Osteocyte (in vitro differentiated cells): ENCODE data around the gene DPPA5. TPM values are rescaled to one million over a fixed set of nuclear protein-coding genes. Genes with fewer than 3 reads are reported as not detected.
A peak's percentile ranks its signal among the peaks of the same experiment; 100 is the strongest.
"Not testable (repeated sequence)": the region's sequence is repeated elsewhere in the genome, so short reads cannot be mapped to it uniquely, and the experiment has no call there.

Experiments
- DNase-seq: peaks from one replicate; pipeline ENCODE4 v3.0.0; 2021; ENCODE audit warnings: mixed read lengths; ENCODE audit not compliant: unreplicated experiment; ENCODE audit errors: extremely low spot score
- H3K27ac Mint-ChIP-seq: one replicate; pipeline ENCODE4 v1.8.0; 2021; ENCODE audit warnings: mild to moderate bottlenecking, mixed read lengths; ENCODE audit not compliant: unreplicated experiment
- H3K27me3 Mint-ChIP-seq: one replicate; pipeline ENCODE4 v1.8.0; 2021; ENCODE audit warnings: mixed read lengths; ENCODE audit not compliant: unreplicated experiment
- H3K36me3 Mint-ChIP-seq: one replicate; pipeline ENCODE4 v1.8.0; 2021; ENCODE audit warnings: mixed read lengths; ENCODE audit not compliant: unreplicated experiment
- H3K4me1 Mint-ChIP-seq: one replicate; pipeline ENCODE4 v1.8.0; 2021; ENCODE audit warnings: mixed read lengths; ENCODE audit not compliant: unreplicated experiment
- H3K4me3 Mint-ChIP-seq: one replicate; pipeline ENCODE4 v1.8.0; 2021; ENCODE audit warnings: mild to moderate bottlenecking, moderate library complexity, mixed read lengths; ENCODE audit not compliant: unreplicated experiment
- H3K9me3 Mint-ChIP-seq: one replicate; pipeline ENCODE4 v1.8.0; 2021; ENCODE audit warnings: mixed read lengths; ENCODE audit not compliant: unreplicated experiment
- total RNA-seq: library from RNA; stranded (reverse); gene quantifications from 2 replicates; pipeline ENCODE4 v1.2.1, GENCODE V29; 2021
- TF ChIP-seq, protein P1 (sequence below): fragments of 200-600 bp; sonication (generic); IDR thresholded peaks from 2 replicates; pipeline ENCODE4 v1.5.0; 2021; ENCODE audit warnings: antibody characterized with exemption, mild to moderate bottlenecking, moderate library complexity

DPPA5 gene
- total RNA-seq, 1 donor from 2014 or later: not detected

DNA sequence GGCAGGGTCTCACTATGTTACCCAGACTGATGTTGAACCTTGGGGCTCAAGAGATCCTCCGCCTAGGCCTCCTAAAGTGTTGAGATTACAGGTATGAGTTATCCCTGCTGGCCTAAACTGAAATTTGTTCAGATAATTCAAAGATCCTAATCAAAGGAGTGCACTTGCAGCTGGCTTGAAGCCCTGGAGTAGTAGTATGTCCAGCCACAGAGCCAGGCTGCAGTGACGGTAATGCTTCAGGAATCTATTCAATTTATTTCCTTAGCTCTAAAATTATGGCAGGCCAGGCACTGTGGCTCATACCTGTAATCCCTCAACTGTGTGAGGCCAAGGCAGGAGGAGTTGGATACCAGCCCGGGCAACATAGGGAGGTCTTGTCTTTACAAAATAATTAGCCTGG is 39.2 kb upstream of the DPPA5 start:
- no peak for DNase-seq
- Mint-ChIP-seq H3K27ac (no peak overlapping the region), H3K4me3 (no peak overlapping the region), H3K27me3 (no peaks in the 10 kb centered on the region), H3K4me1 (peaks cover 10% of the 10 kb centered on the region), H3K36me3 (no peaks in the 10 kb centered on the region), H3K9me3 (no peaks in the 10 kb centered on the region)
- TF ChIP-seq, protein P1, sequence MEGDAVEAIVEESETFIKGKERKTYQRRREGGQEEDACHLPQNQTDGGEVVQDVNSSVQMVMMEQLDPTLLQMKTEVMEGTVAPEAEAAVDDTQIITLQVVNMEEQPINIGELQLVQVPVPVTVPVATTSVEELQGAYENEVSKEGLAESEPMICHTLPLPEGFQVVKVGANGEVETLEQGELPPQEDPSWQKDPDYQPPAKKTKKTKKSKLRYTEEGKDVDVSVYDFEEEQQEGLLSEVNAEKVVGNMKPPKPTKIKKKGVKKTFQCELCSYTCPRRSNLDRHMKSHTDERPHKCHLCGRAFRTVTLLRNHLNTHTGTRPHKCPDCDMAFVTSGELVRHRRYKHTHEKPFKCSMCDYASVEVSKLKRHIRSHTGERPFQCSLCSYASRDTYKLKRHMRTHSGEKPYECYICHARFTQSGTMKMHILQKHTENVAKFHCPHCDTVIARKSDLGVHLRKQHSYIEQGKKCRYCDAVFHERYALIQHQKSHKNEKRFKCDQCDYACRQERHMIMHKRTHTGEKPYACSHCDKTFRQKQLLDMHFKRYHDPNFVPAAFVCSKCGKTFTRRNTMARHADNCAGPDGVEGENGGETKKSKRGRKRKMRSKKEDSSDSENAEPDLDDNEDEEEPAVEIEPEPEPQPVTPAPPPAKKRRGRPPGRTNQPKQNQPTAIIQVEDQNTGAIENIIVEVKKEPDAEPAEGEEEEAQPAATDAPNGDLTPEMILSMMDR: no peak

DNA sequence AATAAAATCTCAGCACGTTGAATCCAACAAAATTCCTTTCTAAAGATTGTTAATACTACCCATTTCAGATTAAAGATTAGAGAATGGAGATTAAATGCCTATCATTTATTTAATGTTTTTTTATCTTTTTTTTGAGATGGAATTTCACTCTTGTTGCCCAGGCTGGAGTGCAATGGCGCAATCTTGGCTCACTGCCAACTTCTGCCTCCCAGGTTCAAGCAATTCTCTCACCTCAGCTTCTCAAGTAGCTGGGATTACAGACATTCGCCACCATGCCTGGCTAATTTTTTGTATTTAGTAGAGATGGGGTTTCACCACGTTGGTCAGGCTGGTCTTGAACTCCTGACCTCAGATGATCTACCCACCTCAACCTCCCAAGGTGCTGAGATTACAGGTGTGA is 38.1 kb upstream of the DPPA5 start:
- not testable (repeated sequence) for H3K36me3 Mint-ChIP-seq, H3K9me3 Mint-ChIP-seq, H3K4me3 Mint-ChIP-seq, H3K27me3 Mint-ChIP-seq, H3K27ac Mint-ChIP-seq
- peak; percentile 60 for DNase-seq
- H3K4me1 Mint-ChIP-seq: peaks cover 11% of the 10 kb centered on the region

GRCh38 chr6:73391675-73392074 is 37.6 kb upstream of the DPPA5 start:
- no peak overlapping the region for H3K27ac Mint-ChIP-seq
- TF ChIP-seq, protein P1: no peak
- H3K4me1 Mint-ChIP-seq: peaks cover 11% of the 10 kb centered on the region
- no peaks in the 10 kb centered on the region for H3K27me3 Mint-ChIP-seq
- H3K4me3 Mint-ChIP-seq: no peak overlapping the region
- H3K36me3 Mint-ChIP-seq: no peaks in the 10 kb centered on the region
- DNase-seq: no peak
- no peaks in the 10 kb centered on the region for H3K9me3 Mint-ChIP-seq

DNA sequence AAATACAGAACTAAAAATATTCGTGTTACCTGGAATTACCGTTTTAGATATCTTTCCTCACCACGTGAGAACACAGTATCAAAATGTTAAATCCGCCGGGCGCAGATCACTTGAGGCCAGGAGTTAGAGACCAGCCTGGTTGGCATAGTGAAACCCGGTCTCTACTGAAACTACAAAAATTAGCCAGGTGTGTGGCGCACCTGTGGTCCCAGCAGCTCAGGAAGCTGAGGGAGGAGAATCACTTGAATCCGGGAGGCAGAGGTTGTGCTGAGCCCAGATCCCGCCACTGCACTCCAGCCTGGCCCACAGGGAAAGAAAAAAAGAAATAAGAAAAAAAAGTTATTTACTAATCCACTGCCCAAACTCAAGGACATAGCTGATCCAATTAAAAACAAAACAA is 35.8 kb upstream of the DPPA5 start:
- no peaks in the 10 kb centered on the region for H3K9me3 Mint-ChIP-seq
- TF ChIP-seq, protein P1: no peak

GRCh38 chr6:73388800-73389512 is 34.9 kb upstream of the DPPA5 start:
- peaks cover 11% of the 10 kb centered on the region for H3K4me1 Mint-ChIP-seq
- TF ChIP-seq, protein P1: peak; percentile 82
- DNase-seq: peak; percentile 87
- no peaks in the 10 kb centered on the region for H3K9me3 Mint-ChIP-seq
- peak overlapping the region; percentile 78 for H3K4me3 Mint-ChIP-seq
- no peaks in the 10 kb centered on the region for H3K36me3 Mint-ChIP-seq
- H3K27me3 Mint-ChIP-seq: no peaks in the 10 kb centered on the region
- H3K27ac Mint-ChIP-seq: peak overlapping the region; percentile 31

More for the DNA sequence above, 35.8 kb upstream of the DPPA5 start:
- DNase-seq: peak; percentile 62
- Mint-ChIP-seq H3K4me1 (peaks cover 11% of the 10 kb centered on the region), H3K27ac (no peak overlapping the region), H3K4me3 (no peak overlapping the region), H3K36me3 (no peaks in the 10 kb centered on the region), H3K27me3 (no peaks in the 10 kb centered on the region)
